ENCODE data around the gene FADS6.
"Not testable (repeated sequence)": the region's sequence is repeated elsewhere in the genome, so short reads cannot be mapped to it uniquely, and the experiment has no call there.

The FADS6 gene

GRCh38 chr17:74883241-74883745 is 10.1 kb downstream of the FADS6 start:
- DNase-seq = no peak

GRCh38 chr17:74882517-74883240 is 10.8 kb downstream of the FADS6 start:
- DNase-seq = no peak

GRCh38 chr17:74881073-74881472 is 12.4 kb downstream of the FADS6 start:
- no peak for DNase-seq

GRCh38 chr17:74879308-74879707 is 14.1 kb downstream of the FADS6 start:
- no peak for DNase-seq

- DNase-seq = no peak
Measured at GRCh38 chr17:74878658-74879057, 14.8 kb downstream of the FADS6 start.

- DNase-seq = peak in 1 of 2 experiments; percentile 36
Measured at GRCh38 chr17:74877592-74878548, 15.6 kb downstream of the FADS6 start.

- DNase-seq = no peak
Measured at GRCh38 chr17:74875977-74876593, 17.3 kb downstream of the FADS6 start.

GRCh38 chr17:74875155-74875976 is 18.1 kb downstream of the FADS6 start:
- DNase-seq = no peak

- no peak for DNase-seq
Measured at GRCh38 chr17:74874615-74875037, 18.8 kb downstream of the FADS6 start.

GRCh38 chr17:74873874-74874614 is 19.4 kb downstream of the FADS6 start:
- peak; percentile 30 to 48 for DNase-seq

GRCh38 chr17:74873037-74873873 is 20.2 kb downstream of the FADS6 start:
- DNase-seq = peak; percentile 100

GRCh38 chr17:74872313-74873036 is 21.0 kb downstream of the FADS6 start, which contains the start of gene FDXR:
FDXR (minus strand) TSS chr17:74872994; CDS start chr17:74872944, 50 bp downstream.
- DNase-seq = no peak

- DNase-seq = no peak
Measured at GRCh38 chr17:74871356-74872076, 21.9 kb downstream of the FADS6 start.

- no peak for DNase-seq
Measured at GRCh38 chr17:74870512-74870911, 22.9 kb downstream of the FADS6 start.

- not testable (repeated sequence) for DNase-seq
Measured at GRCh38 chr17:74870028-74870427, 23.4 kb downstream of the FADS6 start.

- no peak for DNase-seq
Measured at GRCh38 chr17:74868908-74869255, 24.6 kb downstream of the FADS6 start.

GRCh38 chr17:74868251-74868907 is 25.1 kb downstream of the FADS6 start:
- no peak for DNase-seq

- DNase-seq = no peak
Measured at GRCh38 chr17:74866198-74866835, 27.1 kb downstream of the FADS6 start.

All from SHP77 (cell line).